ENCODE results near the gene TRAPPC5. TPM values are rescaled to one million over a fixed set of nuclear protein-coding genes. Genes with fewer than 3 reads are reported as not detected.
A peak's percentile ranks its signal among the peaks of the same experiment; 100 is the strongest.

Gene TRAPPC5
- total and polyA plus RNA-seq, 10 of the 15 experiments (the other 5 are each of a cell fraction or from before 2014, with no cell fraction given), result 4.2 to 210 (median 89.1) TPM

DNA sequence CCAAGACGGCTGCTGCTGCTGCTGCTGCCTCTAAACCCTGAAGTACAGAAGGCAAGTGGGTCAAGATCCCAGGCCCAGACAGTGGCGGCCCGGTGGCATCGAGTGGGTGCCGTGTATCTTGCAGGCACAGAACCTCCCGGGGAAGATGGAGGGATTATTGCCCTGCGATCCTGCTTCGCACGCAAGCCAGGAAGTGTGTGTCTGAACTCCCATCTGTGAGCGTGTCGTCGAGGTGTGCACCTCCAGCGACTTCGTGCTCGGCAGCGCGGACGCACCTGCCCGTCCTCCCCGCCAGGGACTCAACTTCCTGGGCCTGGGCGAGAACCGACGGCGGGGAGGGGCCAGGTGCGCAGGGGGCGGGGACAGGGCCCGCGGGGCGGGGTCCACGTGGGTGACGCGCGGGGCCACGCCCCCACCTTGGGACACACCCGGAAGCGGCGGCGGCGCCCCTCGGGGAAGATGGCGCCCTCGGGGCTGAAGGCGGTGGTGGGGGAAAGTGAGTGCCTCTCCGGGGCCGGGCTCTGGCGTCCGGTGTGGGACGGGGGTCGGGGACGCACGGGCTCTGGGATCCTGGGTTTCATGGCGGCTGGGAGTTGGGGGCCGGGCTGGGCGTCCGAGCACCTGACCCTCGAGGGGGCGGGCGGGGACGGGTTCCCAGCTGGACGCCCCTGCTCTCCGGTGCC, 43.8 kb upstream of the TRAPPC5 start, which contains the start of gene STXBP2 (continued):
- TF ChIP-seq, protein P1, sequence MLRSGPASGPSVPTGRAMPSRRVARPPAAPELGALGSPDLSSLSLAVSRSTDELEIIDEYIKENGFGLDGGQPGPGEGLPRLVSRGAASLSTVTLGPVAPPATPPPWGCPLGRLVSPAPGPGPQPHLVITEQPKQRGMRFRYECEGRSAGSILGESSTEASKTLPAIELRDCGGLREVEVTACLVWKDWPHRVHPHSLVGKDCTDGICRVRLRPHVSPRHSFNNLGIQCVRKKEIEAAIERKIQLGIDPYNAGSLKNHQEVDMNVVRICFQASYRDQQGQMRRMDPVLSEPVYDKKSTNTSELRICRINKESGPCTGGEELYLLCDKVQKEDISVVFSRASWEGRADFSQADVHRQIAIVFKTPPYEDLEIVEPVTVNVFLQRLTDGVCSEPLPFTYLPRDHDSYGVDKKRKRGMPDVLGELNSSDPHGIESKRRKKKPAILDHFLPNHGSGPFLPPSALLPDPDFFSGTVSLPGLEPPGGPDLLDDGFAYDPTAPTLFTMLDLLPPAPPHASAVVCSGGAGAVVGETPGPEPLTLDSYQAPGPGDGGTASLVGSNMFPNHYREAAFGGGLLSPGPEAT (IDR thresholded peaks at IDR 0.05; ENCODE audit: low read depth), result no peak
- TF ChIP-seq ZNF24 (IDR thresholded peaks at IDR 0.05), result no peak
- no peak for TF ChIP-seq ZNF217 (IDR thresholded peaks at IDR 0.05)
- TF ChIP-seq, protein P2, sequence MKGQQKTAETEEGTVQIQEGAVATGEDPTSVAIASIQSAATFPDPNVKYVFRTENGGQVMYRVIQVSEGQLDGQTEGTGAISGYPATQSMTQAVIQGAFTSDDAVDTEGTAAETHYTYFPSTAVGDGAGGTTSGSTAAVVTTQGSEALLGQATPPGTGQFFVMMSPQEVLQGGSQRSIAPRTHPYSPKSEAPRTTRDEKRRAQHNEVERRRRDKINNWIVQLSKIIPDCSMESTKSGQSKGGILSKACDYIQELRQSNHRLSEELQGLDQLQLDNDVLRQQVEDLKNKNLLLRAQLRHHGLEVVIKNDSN (IDR thresholded peaks at IDR 0.05; ENCODE audit: borderline replicate concordance, extremely low read length, insufficient read depth, low read depth, low read length), result no peak
- TF ChIP-seq MEF2A (IDR thresholded peaks at IDR 0.05; ENCODE audit: insufficient read depth, low read depth, low read length), result no peak
- peak; percentile 72; the same call in 1 of the 2 replicates for TF ChIP-seq SMARCA5 (IDR thresholded peaks at IDR 0.05)
- TF ChIP-seq POLR2AphosphoS2 (IDR thresholded peaks at IDR 0.05; ENCODE audit: low read depth, low read length), result peak; percentile 60; the same call in 1 of the 2 replicates
- TF ChIP-seq FOS (IDR thresholded peaks at IDR 0.05; ENCODE audit: borderline replicate concordance, extremely low read depth, insufficient read length), result no peak
- no peak for TF ChIP-seq SRF (IDR thresholded peaks at IDR 0.05; ENCODE audit: low read depth in 2 of 2, low read length in 2 of 2)
- TF ChIP-seq, protein P3, sequence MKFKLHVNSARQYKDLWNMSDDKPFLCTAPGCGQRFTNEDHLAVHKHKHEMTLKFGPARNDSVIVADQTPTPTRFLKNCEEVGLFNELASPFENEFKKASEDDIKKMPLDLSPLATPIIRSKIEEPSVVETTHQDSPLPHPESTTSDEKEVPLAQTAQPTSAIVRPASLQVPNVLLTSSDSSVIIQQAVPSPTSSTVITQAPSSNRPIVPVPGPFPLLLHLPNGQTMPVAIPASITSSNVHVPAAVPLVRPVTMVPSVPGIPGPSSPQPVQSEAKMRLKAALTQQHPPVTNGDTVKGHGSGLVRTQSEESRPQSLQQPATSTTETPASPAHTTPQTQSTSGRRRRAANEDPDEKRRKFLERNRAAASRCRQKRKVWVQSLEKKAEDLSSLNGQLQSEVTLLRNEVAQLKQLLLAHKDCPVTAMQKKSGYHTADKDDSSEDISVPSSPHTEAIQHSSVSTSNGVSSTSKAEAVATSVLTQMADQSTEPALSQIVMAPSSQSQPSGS (IDR thresholded peaks at IDR 0.05; ENCODE audit: low read length), result no peak
- TF ChIP-seq RUNX3 (IDR thresholded peaks at IDR 0.05; ENCODE audit: low read length), result no peak
- TF ChIP-seq POU2F2 (IDR thresholded peaks at IDR 0.05; ENCODE audit: borderline replicate concordance, low read depth, low read length), result peak; percentile 57; the same call in 1 of the 3 replicates
- no peak for TF ChIP-seq JUNB (IDR thresholded peaks at IDR 0.05)
- peak in 1 of 2 experiments; percentile 43; a peak in 1 of 3 replicates for TF ChIP-seq EGR1 (IDR thresholded peaks at IDR 0.05; ENCODE audit: borderline replicate concordance in 1 of 2, low read depth in 2 of 2, low read length in 2 of 2)
- no peak for TF ChIP-seq PAX5 (IDR thresholded peaks at IDR 0.05; ENCODE audit: borderline replicate concordance, low read depth, low read length)
- peak; percentile 92 for TF ChIP-seq POLR2A (IDR thresholded peaks at IDR 0.05; ENCODE audit: low read depth, low read length)
- TF ChIP-seq PML (IDR thresholded peaks at IDR 0.05; ENCODE audit: low read length), result no peak
- TF ChIP-seq, protein P4, sequence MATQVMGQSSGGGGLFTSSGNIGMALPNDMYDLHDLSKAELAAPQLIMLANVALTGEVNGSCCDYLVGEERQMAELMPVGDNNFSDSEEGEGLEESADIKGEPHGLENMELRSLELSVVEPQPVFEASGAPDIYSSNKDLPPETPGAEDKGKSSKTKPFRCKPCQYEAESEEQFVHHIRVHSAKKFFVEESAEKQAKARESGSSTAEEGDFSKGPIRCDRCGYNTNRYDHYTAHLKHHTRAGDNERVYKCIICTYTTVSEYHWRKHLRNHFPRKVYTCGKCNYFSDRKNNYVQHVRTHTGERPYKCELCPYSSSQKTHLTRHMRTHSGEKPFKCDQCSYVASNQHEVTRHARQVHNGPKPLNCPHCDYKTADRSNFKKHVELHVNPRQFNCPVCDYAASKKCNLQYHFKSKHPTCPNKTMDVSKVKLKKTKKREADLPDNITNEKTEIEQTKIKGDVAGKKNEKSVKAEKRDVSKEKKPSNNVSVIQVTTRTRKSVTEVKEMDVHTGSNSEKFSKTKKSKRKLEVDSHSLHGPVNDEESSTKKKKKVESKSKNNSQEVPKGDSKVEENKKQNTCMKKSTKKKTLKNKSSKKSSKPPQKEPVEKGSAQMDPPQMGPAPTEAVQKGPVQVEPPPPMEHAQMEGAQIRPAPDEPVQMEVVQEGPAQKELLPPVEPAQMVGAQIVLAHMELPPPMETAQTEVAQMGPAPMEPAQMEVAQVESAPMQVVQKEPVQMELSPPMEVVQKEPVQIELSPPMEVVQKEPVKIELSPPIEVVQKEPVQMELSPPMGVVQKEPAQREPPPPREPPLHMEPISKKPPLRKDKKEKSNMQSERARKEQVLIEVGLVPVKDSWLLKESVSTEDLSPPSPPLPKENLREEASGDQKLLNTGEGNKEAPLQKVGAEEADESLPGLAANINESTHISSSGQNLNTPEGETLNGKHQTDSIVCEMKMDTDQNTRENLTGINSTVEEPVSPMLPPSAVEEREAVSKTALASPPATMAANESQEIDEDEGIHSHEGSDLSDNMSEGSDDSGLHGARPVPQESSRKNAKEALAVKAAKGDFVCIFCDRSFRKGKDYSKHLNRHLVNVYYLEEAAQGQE (IDR thresholded peaks at IDR 0.05; ENCODE audit: low read depth, low read length), result no peak
- TF ChIP-seq BHLHE40 (IDR thresholded peaks at IDR 0.05; ENCODE audit: borderline replicate concordance in 1 of 2, low read depth in 2 of 2, low read length in 1 of 2), result peak in 1 of 2 experiments; percentile 29; a peak in 1 of 4 replicates
- TF ChIP-seq, protein P5, sequence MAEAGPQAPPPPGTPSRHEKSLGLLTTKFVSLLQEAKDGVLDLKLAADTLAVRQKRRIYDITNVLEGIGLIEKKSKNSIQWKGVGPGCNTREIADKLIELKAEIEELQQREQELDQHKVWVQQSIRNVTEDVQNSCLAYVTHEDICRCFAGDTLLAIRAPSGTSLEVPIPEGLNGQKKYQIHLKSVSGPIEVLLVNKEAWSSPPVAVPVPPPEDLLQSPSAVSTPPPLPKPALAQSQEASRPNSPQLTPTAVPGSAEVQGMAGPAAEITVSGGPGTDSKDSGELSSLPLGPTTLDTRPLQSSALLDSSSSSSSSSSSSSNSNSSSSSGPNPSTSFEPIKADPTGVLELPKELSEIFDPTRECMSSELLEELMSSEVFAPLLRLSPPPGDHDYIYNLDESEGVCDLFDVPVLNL (IDR thresholded peaks at IDR 0.05; ENCODE audit: low read depth, low read length), result no peak
- TF ChIP-seq KDM1A (IDR thresholded peaks at IDR 0.05; ENCODE audit: borderline replicate concordance), result no peak
- TF ChIP-seq ZZZ3 (IDR thresholded peaks at IDR 0.05; ENCODE audit: control insufficient read depth, insufficient read length, low read depth), result no peak
- TF ChIP-seq NBN (IDR thresholded peaks at IDR 0.05), result peak; percentile 56; the same call in 1 of the 2 replicates

All from GM12878 (cell line).